ENCODE results near the gene LMAN2.

GRCh38 chr5:177380805-177381126 lies 29.3 kb upstream of the LMAN2 start:
- TF ChIP-seq CTCF (IDR thresholded peaks at IDR 0.05) (no peak), POLR2A (IDR thresholded peaks at IDR 0.05) (no peak)

All from Peyer's patch (tissue), 4 donors.